HepG2 (cell line): ENCODE results near the gene KDM4D. TPM values are rescaled to one million over a fixed set of nuclear protein-coding genes. Genes with fewer than 3 reads are reported as not detected.
"Not testable (repeated sequence)": the region's sequence is repeated elsewhere in the genome, so short reads cannot be mapped to it uniquely, and the experiment has no call there.

Experiments used
- ATAC-seq: fragments of 200-7000 bp; cut with Tn5 transposase; 3 replicates; pipeline ENCODE4 v1.9.1; 2020; ENCODE audit warnings: mild to moderate bottlenecking, moderate library complexity
- BruUV-seq: library from RNA; stranded (reverse); fragments of 400-500 nt; replicated peaks from 2 replicates; lab custom pipeline; 2021; lab: Mats Ljungman, UMichigan
- CTCF ChIA-PET: fragments of 300-600 bp; formaldehyde crosslinking; extraction: SDS; loops from one replicate; lab custom pipeline; 2021; ENCODE audit warnings: low total read pairs, inconsistent platforms, low intra/inter-chr PET ratio; lab: Yijun Ruan, JAX
- POLR2A ChIA-PET: fragments of 350-600 bp; sonication (Branson Sonifier 250); formaldehyde crosslinking; loops from one replicate; lab custom pipeline; 2020; ENCODE audit warnings: antibody characterized with exemption, inconsistent platforms; lab: Yijun Ruan, JAX
- DNase-seq: peaks from one replicate; pipeline ENCODE4 v3.0.0-alpha.2; 2015; ENCODE audit warnings: low spot score
- FAIRE-seq: peaks from 3 replicates; lab custom pipeline; 2011; peaks lifted over from hg19 to GRCh38; lab: Jason Lieb, UNC
- H2AFZ ChIP-seq: one replicate; pipeline ENCODE4 v1.6.1; 2011; ENCODE audit warnings: low read length, inconsistent platforms
- H3K27ac ChIP-seq: fragments of 300-600 bp; 3 replicates; pipeline ENCODE4 v1.8.0; 2011; ENCODE audit warnings: mixed run types, mild to moderate bottlenecking, mixed read lengths, low read length, inconsistent platforms; ENCODE audit not compliant: insufficient read depth; ENCODE audit errors: extremely low read length
- H3K27me3 ChIP-seq, 2 experiments: fragments of 200-600 bp in 1 of 2; 2 replicates in 1 of 2; 3 replicates in 1 of 2; pipeline versions ENCODE4 v1.6.0 to v1.8.0; 2011; ENCODE audit warnings: low read length in 2 of 2, mild to moderate bottlenecking in 2 of 2, moderate library complexity in 2 of 2, inconsistent platforms in 1 of 2; ENCODE audit not compliant: insufficient read depth in 2 of 2, control insufficient read depth in 1 of 2
- H3K36me3 ChIP-seq, 2 experiments: fragments of 200-600 bp in 1 of 2; replicated peaks in 1 of 2; 2 replicates in 1 of 2; 3 replicates in 1 of 2; pipeline versions ENCODE4 v1.5.1 to v1.8.0; 2011; ENCODE audit warnings: low read length in 2 of 2, inconsistent platforms in 1 of 2; ENCODE audit not compliant: insufficient read depth in 2 of 2, control insufficient read depth in 1 of 2
- H3K4me1 ChIP-seq: 2 replicates; pipeline ENCODE4 v1.5.1; 2012; ENCODE audit warnings: low read length, inconsistent platforms; ENCODE audit not compliant: insufficient read depth
- H3K4me2 ChIP-seq: 2 replicates; pipeline ENCODE4 v1.6.0; 2011; ENCODE audit warnings: low read depth, low read length, inconsistent platforms
- H3K4me3 ChIP-seq, 3 experiments: fragments of 200-600 bp in 1 of 3; sonication (generic), shearing (Covaris generic) in 1 of 3; replicated peaks in 1 of 3; 2 replicates each; pipeline ENCODE4 v1.5.1; 2011 to 2016; ENCODE audit warnings: low read length in 3 of 3, inconsistent platforms in 2 of 3, low read depth in 2 of 3, mild to moderate bottlenecking in 2 of 3, control low read depth in 1 of 3, mixed read lengths in 1 of 3; ENCODE audit not compliant: insufficient read depth in 1 of 3
- H3K79me2 ChIP-seq: one replicate; pipeline ENCODE4 v1.6.1; 2011; ENCODE audit warnings: low read length, inconsistent platforms; ENCODE audit not compliant: insufficient read depth
- H3K9ac ChIP-seq: 2 replicates; pipeline ENCODE4 v1.6.0; 2011; ENCODE audit warnings: mild to moderate bottlenecking, low read depth, low read length, inconsistent platforms; ENCODE audit not compliant: insufficient read depth
- H3K9me3 ChIP-seq: 2 replicates; pipeline ENCODE4 v1.5.1; 2012; ENCODE audit warnings: mild to moderate bottlenecking, low read length
- H4K20me1 ChIP-seq: 2 replicates; pipeline ENCODE4 v1.6.0; 2011; ENCODE audit warnings: inconsistent platforms, mild to moderate bottlenecking, low read length, moderate library complexity; ENCODE audit not compliant: insufficient read depth
- ARNT2 ChIP-seq: sonication (generic); formaldehyde crosslinking; IDR thresholded peaks from 2 replicates; pipeline ENCODE4 v1.8.0; 2022; ENCODE audit warnings: mild to moderate bottlenecking, low read depth, missing genetic modification reagents, moderate library complexity
- ZC3H13 ChIP-seq: sonication (generic); formaldehyde crosslinking; IDR thresholded peaks from 2 replicates; pipeline ENCODE4 v1.8.1; 2023; ENCODE audit warnings: mild to moderate bottlenecking, missing genetic modification reagents, moderate library complexity
- ZNF280D ChIP-seq: sonication (generic); formaldehyde crosslinking; IDR thresholded peaks from 2 replicates; pipeline ENCODE4 v1.5.1; 2020; ENCODE audit warnings: mild to moderate bottlenecking, missing genetic modification reagents
- ZNF383 ChIP-seq: sonication (generic); formaldehyde crosslinking; IDR thresholded peaks from 2 replicates; pipeline ENCODE4 v1.4.0; 2020; ENCODE audit warnings: missing genetic modification reagents, mild to moderate bottlenecking, borderline replicate concordance
- ZNF597 ChIP-seq: sonication (generic); formaldehyde crosslinking; IDR thresholded peaks from 2 replicates; pipeline ENCODE4 v1.5.0; 2020; ENCODE audit warnings: missing genetic modification reagents
- ZNF678 ChIP-seq: sonication (generic); formaldehyde crosslinking; IDR thresholded peaks from 2 replicates; pipeline ENCODE4 v1.4.0; 2020; ENCODE audit warnings: mild to moderate bottlenecking, missing genetic modification reagents
- WGBS: methylation state at CpG from one replicate; pipeline ENCODE4 v1.1.6; 2017; ENCODE audit warnings: low lambda C conversion rate; 5-methylcytosine and 5-hydroxymethylcytosine counted together
- in situ Hi-C: cut with HindIII; loops from 2 replicates; pipeline ENCODE4 v1.10.0; 2017; ENCODE audit warnings: low pct_unique_long_range_greater_than_20kb; ENCODE audit not compliant: extremely low pct_ligation_motif_present
- intact Hi-C: fragments of 100-400 bp; cut with micrococcal nuclease; formaldehyde crosslinking; loops from one replicate; pipeline ENCODE4 v1.10.0; 2022; ENCODE audit not compliant: unreplicated experiment
- polyA plus RNA-seq, 8 experiments: library from polyadenylated mRNA; depleted of rRNA in 3 of 8; stranded (reverse) in 7 of 8; unstranded in 1 of 8; fragments of >200 nt; fragmentation: Illumina TruSeq in 4 of 8; extraction: Trizol in 4 of 8; gene quantifications; 2 replicates each; pipeline versions ENCODE4 v1.2.1 to v1.2.3, GENCODE V29; 2011 to 2016; ENCODE audit warnings: low read depth in 4 of 8, missing spikeins in 1 of 8, mixed read lengths in 1 of 8; ENCODE audit not compliant: insufficient read depth in 1 of 8
- total RNA-seq, 5 experiments: library from RNA; depleted of rRNA; stranded (reverse); fragments of >200 nt; fragmentation: Illumina TruSeq; extraction: Trizol; gene quantifications; 2 replicates each; pipeline ENCODE4 v1.2.3, GENCODE V29; 2016; ENCODE audit warnings: low read depth in 1 of 5

KDM4D gene
- total and polyA plus RNA-seq, 2 of the 13 experiments (the other 11 are each of a cell fraction or from before 2014, with no cell fraction given), result 0.96 to 1.3 TPM

- TF ChIP-seq ZNF597 (CRISPR knock-in tag) (no peak), ZC3H13 (CRISPR knock-in tag) (no peak), ZNF383 (CRISPR knock-in tag) (no peak), ZNF678 (CRISPR knock-in tag) (no peak), ARNT2 (CRISPR knock-in tag) (no peak)
- TF ChIP-seq, all 625 proteins: peak for 0
Measured at GRCh38 chr11:94926698-94927237, 46.7 kb upstream of the KDM4D start (continued).

GRCh38 chr11:94928117-94928990 is 45.2 kb upstream of the KDM4D start:
- no peak for TF ChIP-seq ZNF280D (CRISPR knock-in tag)
- H3K4me3 ChIP-seq, result no peak overlapping the region
- no TSS peak for BruUV-seq
- H3K9me3 ChIP-seq, result no peaks in the 10 kb centered on the region
- ChIA-PET CTCF (no interaction called here), POLR2A (no interaction called here)
- peaks cover 8% of the 10 kb centered on the region for H3K4me1 ChIP-seq
- intact Hi-C loops, result no loop called here
- 7% methylated on average over 1 of the region's 1 CpG for WGBS
- no peaks in the 10 kb centered on the region; a peak in 1 of 5 replicates for H3K27me3 ChIP-seq
- H3K36me3 ChIP-seq, result no peaks in the 10 kb centered on the region
- in situ Hi-C loops, result no loop called here
- DNase-seq, result no peak
- no peaks in the 10 kb centered on the region for H4K20me1 ChIP-seq
- H2AFZ ChIP-seq, result no peak overlapping the region
- H3K4me2 ChIP-seq, result no peak overlapping the region
- no peak overlapping the region for H3K27ac ChIP-seq
- no peak for ATAC-seq
- no peaks in the 10 kb centered on the region for H3K79me2 ChIP-seq
- no peak overlapping the region for H3K9ac ChIP-seq
- no peak for FAIRE-seq

- FAIRE-seq, POLR2A ChIA-PET, intact Hi-C loops: not testable (repeated sequence)
Measured at GRCh38 chr11:94932072-94932471, 41.4 kb upstream of the KDM4D start.

More at GRCh38 chr11:94932072-94932471, 41.4 kb upstream of the KDM4D start:
- BruUV-seq, H3K4me2 ChIP-seq, ATAC-seq, H4K20me1 ChIP-seq, H3K9me3 ChIP-seq, H2AFZ ChIP-seq, H3K9ac ChIP-seq, H3K4me3 ChIP-seq, H3K27ac ChIP-seq, H3K36me3 ChIP-seq, H3K79me2 ChIP-seq, H3K4me1 ChIP-seq, H3K27me3 ChIP-seq, in situ Hi-C loops, DNase-seq, CTCF ChIA-PET: not testable (repeated sequence)
